Spleen (tissue), 11 donors: ENCODE measurements around the gene PFKL. TPM values are rescaled to one million over a fixed set of nuclear protein-coding genes. Genes with fewer than 3 reads are reported as not detected.

Source experiments
- DNase-seq: peaks from one replicate; pipeline ENCODE4 v3.0.0-alpha.2; 2020
- H3K27ac ChIP-seq, 8 donors: fragments of 200-600 bp; sonication (generic) in 7 of 8; 1 replicate in 4 of 8; 2 replicates in 4 of 8; pipeline versions ENCODE4 v1.5.0 to v1.8.0; 2016 to 2021; ENCODE audit warnings: inconsistent platforms in 4 of 8, mild to moderate bottlenecking in 4 of 8, moderate library complexity in 1 of 8
- H3K27me3 ChIP-seq, 7 donors: fragments of 200-600 bp; sonication (generic) in 6 of 7; replicated peaks in 1 of 7; 1 replicate in 4 of 7; 2 replicates in 3 of 7; pipeline versions ENCODE4 v1.5.0 to v1.8.0; 2016 to 2021; ENCODE audit warnings: inconsistent platforms in 3 of 7, mild to moderate bottlenecking in 1 of 7
- H3K36me3 ChIP-seq, 6 donors: fragments of 200-600 bp; sonication (generic) in 5 of 6; 1 replicate in 4 of 6; 2 replicates in 2 of 6; pipeline versions ENCODE4 v1.5.0 to v1.8.0; 2016 to 2021; ENCODE audit warnings: inconsistent platforms in 2 of 6
- H3K4me1 ChIP-seq, 6 donors: fragments of 200-600 bp; sonication (generic) in 5 of 6; 1 replicate in 3 of 6; 2 replicates in 3 of 6; pipeline versions ENCODE4 v1.5.0 to v1.8.0; 2016 to 2021; ENCODE audit warnings: inconsistent platforms in 3 of 6
- H3K4me3 ChIP-seq, 8 donors: fragments of 200-600 bp; sonication (generic) in 7 of 8; 1 replicate in 4 of 8; 2 replicates in 4 of 8; pipeline versions ENCODE4 v1.5.0 to v1.8.0; 2016 to 2021; ENCODE audit warnings: inconsistent platforms in 4 of 8, mild to moderate bottlenecking in 4 of 8, moderate library complexity in 2 of 8
- H3K9me3 ChIP-seq, 8 donors: fragments of 200-600 bp; sonication (generic) in 7 of 8; 1 replicate in 4 of 8; 2 replicates in 4 of 8; pipeline versions ENCODE4 v1.5.0 to v1.8.0; 2016 to 2021; ENCODE audit warnings: inconsistent platforms in 4 of 8
- POLR2A ChIP-seq, 3 donors: fragments of 450-650 bp; IDR thresholded peaks; one replicate each; pipeline ENCODE4 v1.5.1; 2017; ENCODE audit warnings: antibody characterized with exemption in 3 of 3, mild to moderate bottlenecking in 1 of 3
- POLR2AphosphoS5 ChIP-seq, 3 donors: sonication (generic); formaldehyde crosslinking; IDR thresholded peaks; one replicate each; pipeline ENCODE4 v1.5.1; 2017; ENCODE audit warnings: antibody characterized with exemption in 3 of 3
- WGBS, 5 donors: extraction: QIAGEN DNeasy Blood & Tissue Kit in 3 of 5; methylation state at CpG; one replicate each; pipeline versions ENCODE4 v1.1.5 to v1.1.7; 2013 to 2018; 5-methylcytosine and 5-hydroxymethylcytosine counted together
- intact Hi-C: fragments of 100-400 bp; cut with DNase I; formaldehyde crosslinking; loops from one replicate; pipeline ENCODE4 v1.15.0; 2023; ENCODE audit warnings: low total_unique reads
- polyA plus RNA-seq, 3 donors: library from polyadenylated mRNA; stranded (reverse); fragments of 200-250 nt; gene quantifications; one replicate each; pipeline ENCODE4 v1.2.1, GENCODE V29; 2013
- total RNA-seq, 7 donors: library from RNA; depleted of rRNA in 3 of 7; stranded (reverse); fragments of >200 nt in 3 of 7; fragmentation: NEBNext Ultra II Directional in 4 of 7; extraction: Animal tissue kit (Norgen Biotek cat#: 25700) in 4 of 7; gene quantifications; one replicate each; pipeline versions ENCODE4 v1.1.0 to v1.2.1, GENCODE V29; 2016 to 2021
- TF ChIP-seq, protein P1 (sequence below), 11 experiments: fragments of 200-600 bp in 7 of 11; fragments of 450-650 bp in 4 of 11; sonication (generic) in 4 of 11; IDR thresholded peaks in 8 of 11; conservative IDR thresholded peaks in 3 of 11; 1 replicate in 7 of 11; 2 replicates in 4 of 11; pipeline versions ENCODE4 v1.4.0 to v1.8.0; 2016 to 2021; ENCODE audit warnings: antibody characterized with exemption in 11 of 11, inconsistent platforms in 4 of 11, mild to moderate bottlenecking in 1 of 11
- donor health status: healthy with polysubstance abuse.
- donor health status: DM: no; HTN: no; CAD: no; lungs with moderate emphysema.
- donor health status: DM: no; HTN: no; CAD: no.
- donor health status: Bipolar disorder and iron deficiency.
- donor health status: healthy.
- donor health status: DM: no; HTN: no; CAD: no.
- donor health status: DM: yes; HTN: yes; CAD: no.

Gene PFKL
- total and polyA plus RNA-seq, 10 donors = 65.9 to 145 (median 112) TPM

- TF ChIP-seq POLR2AphosphoS5 (IDR thresholded peaks at IDR 0.05) (no peak), POLR2A (IDR thresholded peaks at IDR 0.05) (no peak)
- TF ChIP-seq, protein P1, sequence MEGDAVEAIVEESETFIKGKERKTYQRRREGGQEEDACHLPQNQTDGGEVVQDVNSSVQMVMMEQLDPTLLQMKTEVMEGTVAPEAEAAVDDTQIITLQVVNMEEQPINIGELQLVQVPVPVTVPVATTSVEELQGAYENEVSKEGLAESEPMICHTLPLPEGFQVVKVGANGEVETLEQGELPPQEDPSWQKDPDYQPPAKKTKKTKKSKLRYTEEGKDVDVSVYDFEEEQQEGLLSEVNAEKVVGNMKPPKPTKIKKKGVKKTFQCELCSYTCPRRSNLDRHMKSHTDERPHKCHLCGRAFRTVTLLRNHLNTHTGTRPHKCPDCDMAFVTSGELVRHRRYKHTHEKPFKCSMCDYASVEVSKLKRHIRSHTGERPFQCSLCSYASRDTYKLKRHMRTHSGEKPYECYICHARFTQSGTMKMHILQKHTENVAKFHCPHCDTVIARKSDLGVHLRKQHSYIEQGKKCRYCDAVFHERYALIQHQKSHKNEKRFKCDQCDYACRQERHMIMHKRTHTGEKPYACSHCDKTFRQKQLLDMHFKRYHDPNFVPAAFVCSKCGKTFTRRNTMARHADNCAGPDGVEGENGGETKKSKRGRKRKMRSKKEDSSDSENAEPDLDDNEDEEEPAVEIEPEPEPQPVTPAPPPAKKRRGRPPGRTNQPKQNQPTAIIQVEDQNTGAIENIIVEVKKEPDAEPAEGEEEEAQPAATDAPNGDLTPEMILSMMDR (IDR thresholded peaks at IDR 0.05 in 8 of 11, conservative IDR thresholded peaks at IDR 0.05 in 3 of 11) = no peak
- WGBS, 5 donors = 40 to 77% (median 69%) methylated on average over 10 to 31 of the region's 31 CpGs
- Histone ChIP-seq H3K36me3 (no peaks in the 10 kb centered on the region), H3K9me3 (no peaks in the 10 kb centered on the region), H3K27me3 (peaks cover 0 to 39% (median 25%) of the 10 kb centered on the region in 7 donors), H3K4me1 (peaks cover 0 to 9% (median 3%) of the 10 kb centered on the region in 6 donors), H3K27ac (no peak overlapping the region), H3K4me3 (no peak overlapping the region)
- intact Hi-C loops = no loop called here
- DNase-seq = peak; percentile 69
Measured at GRCh38 chr21:44286716-44287632, 12.9 kb upstream of the PFKL start.

GRCh38 chr21:44288251-44289110, 11.4 kb upstream of the PFKL start:
- no peak overlapping the region for H3K4me3 ChIP-seq
- TF ChIP-seq, protein P1 (IDR thresholded peaks at IDR 0.05 in 8 of 11, conservative IDR thresholded peaks at IDR 0.05 in 3 of 11) = no peak

DNA sequence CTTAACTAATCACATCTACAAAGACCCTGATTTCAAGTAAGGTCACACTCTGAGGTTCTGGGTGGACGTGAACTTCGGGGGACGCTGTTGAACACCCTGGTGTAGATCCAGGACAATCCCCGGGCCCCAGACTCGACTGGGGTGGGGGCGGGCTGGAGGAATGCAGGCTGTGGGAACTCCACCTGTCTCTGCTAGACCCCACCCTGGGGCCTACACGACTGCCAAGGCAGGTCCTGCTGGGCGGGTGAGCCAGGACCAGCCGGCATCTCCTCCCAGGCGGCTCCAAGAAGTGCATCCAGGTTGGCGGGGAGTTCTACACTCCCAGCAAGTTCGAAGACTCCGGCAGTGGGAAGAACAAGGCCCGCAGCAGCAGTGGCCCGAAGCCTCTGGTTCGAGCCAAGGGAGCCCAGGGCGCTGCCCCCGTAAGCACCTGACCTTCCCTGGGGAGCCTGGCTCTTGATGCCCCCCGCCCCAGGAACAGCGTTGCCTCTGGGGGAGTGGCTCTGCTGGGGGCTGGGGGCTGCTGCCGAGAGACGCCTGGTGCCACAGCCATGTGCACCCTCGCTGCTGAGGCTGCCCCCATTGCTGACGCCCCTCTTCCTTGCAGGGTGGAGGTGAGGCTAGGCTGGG, 10.4 kb upstream of the PFKL start:
- H3K36me3 ChIP-seq = no peaks in the 10 kb centered on the region
- TF ChIP-seq, protein P1 (IDR thresholded peaks at IDR 0.05 in 8 of 11, conservative IDR thresholded peaks at IDR 0.05 in 3 of 11) = no peak
- TF ChIP-seq POLR2A (IDR thresholded peaks at IDR 0.05) (no peak), POLR2AphosphoS5 (IDR thresholded peaks at IDR 0.05) (no peak)
- no peak overlapping the region for H3K27ac ChIP-seq
- DNase-seq = peak; percentile 72
- no peaks in the 10 kb centered on the region for H3K9me3 ChIP-seq
- H3K4me3 ChIP-seq = no peak overlapping the region
- intact Hi-C loops = no loop called here
- peaks cover 3 to 21% (median 7%) of the 10 kb centered on the region in 6 donors for H3K4me1 ChIP-seq
- 82 to 93% (median 87%) methylated on average over 20 to 24 of the region's 24 CpGs for WGBS, 5 donors
- H3K27me3 ChIP-seq = peaks cover 0 to 38% (median 25%) of the 10 kb centered on the region in 7 donors

More at GRCh38 chr21:44288251-44289110, 11.4 kb upstream of the PFKL start:
- DNase-seq = peak; percentile 65
- Histone ChIP-seq H3K9me3 (no peaks in the 10 kb centered on the region), H3K4me1 (peaks cover 0 to 12% (median 3%) of the 10 kb centered on the region in 6 donors), H3K27me3 (peaks cover 0 to 39% (median 25%) of the 10 kb centered on the region in 7 donors), H3K36me3 (no peaks in the 10 kb centered on the region), H3K27ac (no peak overlapping the region)
- intact Hi-C loops = no loop called here
- WGBS, 5 donors = 84 to 97% (median 93%) methylated on average over 21 to 23 of the region's 23 CpGs
